Small intestine (tissue), 7 donors: ENCODE data around the gene ABLIM3. TPM values are rescaled to one million over a fixed set of nuclear protein-coding genes. Genes with fewer than 3 reads are reported as not detected.
A peak's percentile ranks its signal among the peaks of the same experiment; 100 is the strongest.

Experiments used
- DNase-seq, 2 donors: peaks; one replicate each; pipeline versions ENCODE4 v3.0.0 to v3.0.0-alpha.2; 2013
- FAIRE-seq: peaks from 2 replicates; lab custom pipeline; 2012; peaks lifted over from hg19 to GRCh38; lab: Jason Lieb, UNC
- H3K27ac ChIP-seq, 3 donors: one replicate each; pipeline ENCODE4 v1.5.1; 2013; ENCODE audit warnings: low read length in 2 of 3, mild to moderate bottlenecking in 2 of 3, control low read depth in 1 of 3, inconsistent platforms in 1 of 3, low read depth in 1 of 3, moderate library complexity in 1 of 3
- H3K27me3 ChIP-seq, 3 donors: one replicate each; pipeline ENCODE4 v1.6.1; 2013; ENCODE audit warnings: low read length in 3 of 3, inconsistent platforms in 1 of 3; ENCODE audit not compliant: control insufficient read depth in 3 of 3, insufficient read depth in 3 of 3
- H3K36me3 ChIP-seq, 3 donors: one replicate each; pipeline ENCODE4 v1.6.1; 2013; ENCODE audit warnings: low read length in 3 of 3, inconsistent platforms in 1 of 3, low read depth in 1 of 3, mild to moderate bottlenecking in 1 of 3, moderate library complexity in 1 of 3; ENCODE audit not compliant: control insufficient read depth in 3 of 3, insufficient read depth in 2 of 3
- H3K4me1 ChIP-seq, 3 donors: one replicate each; pipeline ENCODE4 v1.6.1; 2013; ENCODE audit warnings: low read length in 2 of 3, inconsistent platforms in 1 of 3, low read depth in 1 of 3, mild to moderate bottlenecking in 1 of 3, moderate library complexity in 1 of 3; ENCODE audit not compliant: control insufficient read depth in 3 of 3, insufficient read depth in 2 of 3
- H3K4me3 ChIP-seq, 3 donors: one replicate each; pipeline ENCODE4 v1.5.1; 2013; ENCODE audit warnings: low read length in 3 of 3, control low read depth in 1 of 3, inconsistent platforms in 1 of 3, low read depth in 1 of 3, mild to moderate bottlenecking in 1 of 3, moderate library complexity in 1 of 3
- H3K9me3 ChIP-seq, 2 donors: one replicate each; pipeline ENCODE4 v1.6.1; 2013; ENCODE audit warnings: low read depth in 1 of 2, low read length in 1 of 2; ENCODE audit not compliant: control insufficient read depth in 2 of 2, insufficient read depth in 1 of 2
- WGBS, 3 donors: extraction: QIAGEN DNeasy Blood & Tissue Kit; methylation state at CpG; one replicate each; pipeline ENCODE4 v1.1.7; 2013; 5-methylcytosine and 5-hydroxymethylcytosine counted together
- polyA plus RNA-seq, 4 donors: library from polyadenylated mRNA; stranded (reverse) in 3 of 4; unstranded in 1 of 4; fragments of 200-250 nt in 3 of 4; fragments of 120-200 nt in 1 of 4; gene quantifications; one replicate each; pipeline versions ENCODE4 v1.2.1 to v1.2.3, GENCODE V29; 2013
- donor health status: healthy with polysubstance abuse.
- donor health status: control.
- donor health status: control.
- donor health status: Bipolar disorder and iron deficiency.
- donor health status: healthy.

Gene ABLIM3
- polyA plus RNA-seq, 4 donors = 0.89 to 10.0 (median 5.3) TPM

DNA sequence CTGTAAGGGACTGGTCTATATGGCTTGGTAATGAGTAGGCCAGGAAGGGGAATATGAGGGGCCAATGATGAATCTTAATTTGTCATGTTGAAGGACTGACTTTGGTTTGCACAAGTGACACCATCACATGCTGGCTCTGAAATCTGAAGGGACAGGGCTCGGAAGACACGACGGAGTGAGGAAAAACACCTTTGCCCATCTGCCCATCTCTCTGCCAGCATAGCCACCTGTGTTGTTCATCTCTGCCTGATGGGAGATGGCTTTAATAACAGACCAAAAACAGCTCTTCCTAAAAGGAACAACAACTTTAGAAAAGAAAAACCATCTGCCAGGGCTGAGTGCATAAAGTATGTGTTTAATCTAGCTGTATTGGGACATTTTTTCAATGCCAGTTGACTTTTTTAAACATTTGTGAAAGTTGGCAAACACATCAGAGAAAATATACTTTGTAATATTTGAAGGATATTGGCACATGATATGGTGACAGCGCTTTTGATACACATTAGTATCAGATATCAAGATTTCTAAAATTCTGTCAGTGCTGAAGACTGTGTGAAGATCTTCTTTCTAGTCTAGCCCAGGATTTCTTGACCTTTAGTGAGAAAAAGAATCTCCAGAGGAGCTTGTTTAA is 27.1 kb downstream of the ABLIM3 start:
- FAIRE-seq (no peak), DNase-seq (no peak)
- H3K27me3 ChIP-seq = no peaks in the 10 kb centered on the region
- no peak overlapping the region for H3K27ac ChIP-seq
- 95 to 99% (median 98%) methylated on average over 4 of the region's 4 CpGs for WGBS, 3 donors
- H3K9me3 ChIP-seq = no peaks in the 10 kb centered on the region
- H3K36me3 ChIP-seq = no peaks in the 10 kb centered on the region
- H3K4me3 ChIP-seq = no peak overlapping the region
- H3K4me1 ChIP-seq = no peaks in the 10 kb centered on the region

DNA sequence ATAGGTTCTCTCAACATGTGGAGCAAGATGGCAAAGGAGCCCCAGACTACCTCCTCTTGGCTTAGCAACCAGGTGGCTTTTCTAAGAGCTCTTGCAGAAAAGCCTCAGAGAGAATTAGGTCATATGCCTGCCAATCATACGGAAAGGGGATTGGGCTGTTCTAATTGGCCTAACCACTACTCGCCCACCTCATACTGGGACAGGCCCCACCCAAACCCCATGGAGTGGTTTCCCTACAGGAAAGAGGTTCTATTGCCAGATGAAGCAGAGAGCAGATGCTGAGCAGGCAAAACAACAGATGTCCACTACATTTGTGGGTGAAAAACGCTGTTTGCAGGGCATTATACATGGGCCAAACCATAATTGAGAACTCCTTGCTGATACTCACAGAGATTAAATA is 29.0 kb downstream of the ABLIM3 start:
- FAIRE-seq = no peak
- H3K27me3 ChIP-seq = no peaks in the 10 kb centered on the region
- no peak overlapping the region for H3K27ac ChIP-seq
- 65 to 68% (median 67%) methylated on average over 3 of the region's 3 CpGs for whole genome bisulfite sequencing, 3 donors
- peaks cover 0 to 3% (median 0%) of the 10 kb centered on the region in 3 donors for H3K4me1 ChIP-seq
- no peak overlapping the region for H3K4me3 ChIP-seq
- no peaks in the 10 kb centered on the region for H3K9me3 ChIP-seq
- DNase-seq = no peak
- no peaks in the 10 kb centered on the region for H3K36me3 ChIP-seq

DNA sequence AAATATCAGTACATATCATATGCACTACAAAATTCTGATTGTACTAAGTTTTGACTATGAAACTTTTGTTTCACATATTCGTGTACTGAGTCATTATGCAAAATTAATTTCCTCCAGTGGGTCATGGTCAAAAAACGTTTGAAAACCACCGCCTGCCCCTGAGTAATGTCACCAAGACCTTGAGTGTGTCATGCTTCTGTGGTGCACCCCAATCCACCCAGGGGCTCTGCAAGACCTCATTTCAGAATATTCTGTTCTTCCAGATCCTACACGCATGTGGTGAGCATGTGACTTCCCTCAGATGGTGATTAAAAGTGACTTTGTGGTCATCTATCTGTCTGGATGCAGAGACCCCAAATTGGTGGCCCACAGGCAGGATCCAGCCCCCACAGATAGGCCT is 31.0 kb downstream of the ABLIM3 start:
- Histone ChIP-seq H3K36me3 (no peaks in the 10 kb centered on the region), H3K4me3 (no peak overlapping the region), H3K27ac (no peak overlapping the region), H3K9me3 (no peaks in the 10 kb centered on the region), H3K4me1 (peaks cover 0 to 3% (median 0%) of the 10 kb centered on the region in 3 donors), H3K27me3 (no peaks in the 10 kb centered on the region)
- DNase-seq = no peak
- WGBS, 3 donors = 63 to 73% (median 65%) methylated on average over 4 of the region's 4 CpGs
- FAIRE-seq = no peak

DNA sequence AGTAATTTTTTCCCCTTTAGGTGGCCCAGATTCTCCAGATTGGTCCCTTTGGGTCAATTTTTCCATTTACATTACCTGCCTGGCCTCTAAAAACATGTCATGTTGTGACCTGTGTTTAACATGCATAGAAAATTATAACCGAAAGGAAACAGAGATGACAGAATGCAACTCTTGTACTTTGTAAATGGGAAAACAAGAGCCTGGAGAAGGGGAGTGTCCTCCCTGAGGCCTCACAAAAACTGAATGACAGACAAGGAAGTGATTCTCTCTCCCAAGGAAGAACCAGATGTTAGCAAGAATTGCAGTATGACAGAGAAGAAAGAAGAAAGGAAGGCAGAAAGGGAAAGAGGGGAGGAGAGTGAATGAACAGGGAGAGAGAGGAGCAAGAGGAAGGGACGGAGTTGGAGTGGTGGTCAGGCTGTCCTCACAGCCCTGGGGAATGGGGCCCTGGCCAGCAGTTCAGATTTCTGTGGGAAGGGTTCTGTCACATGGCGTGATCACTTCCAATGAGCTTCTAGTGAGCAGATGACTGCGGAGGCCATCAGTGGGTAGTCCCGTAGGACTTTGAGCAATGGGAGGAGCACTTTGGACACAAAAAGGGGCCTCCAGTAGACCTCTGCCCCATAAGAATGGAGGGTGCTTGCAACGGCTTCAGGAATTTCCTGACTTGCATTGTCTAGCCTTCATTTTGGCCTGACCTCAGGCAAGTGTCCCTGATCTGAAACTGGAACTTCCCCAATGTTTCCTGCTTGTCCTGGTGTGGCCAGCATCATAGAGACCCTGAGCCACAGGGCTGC is 31.6 kb downstream of the ABLIM3 start:
- 80 to 84% (median 82%) methylated on average over 6 of the region's 6 CpGs for WGBS, 3 donors
- Histone ChIP-seq H3K4me1 (peaks cover 0 to 3% (median 0%) of the 10 kb centered on the region in 3 donors), H3K9me3 (no peaks in the 10 kb centered on the region), H3K4me3 (no peak overlapping the region), H3K36me3 (no peaks in the 10 kb centered on the region), H3K27me3 (no peaks in the 10 kb centered on the region), H3K27ac (peak overlapping the region in 1 of 3 donors; percentile 7)
- FAIRE-seq = no peak
- DNase-seq = no peak

DNA sequence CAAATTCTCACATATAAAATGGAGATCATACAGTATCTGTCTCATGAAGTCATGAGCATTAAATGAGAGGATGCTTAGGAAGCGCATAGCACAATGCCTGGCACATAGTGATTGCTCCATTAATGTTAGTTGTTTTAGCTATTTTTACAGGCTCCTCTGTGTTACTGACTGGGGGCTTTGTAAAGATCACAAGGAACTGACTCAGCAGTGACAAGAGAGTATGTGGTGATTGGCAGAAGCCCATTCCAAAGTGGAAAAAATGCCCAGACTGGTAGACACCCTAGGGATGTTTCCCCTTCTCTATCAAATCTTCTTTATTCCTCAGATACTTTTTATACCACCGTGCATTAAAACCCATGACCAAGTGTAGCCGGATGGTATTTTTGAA is 33.5 kb downstream of the ABLIM3 start:
- H3K9me3 ChIP-seq = no peaks in the 10 kb centered on the region
- DNase-seq (no peak), FAIRE-seq (no peak)
- no peaks in the 10 kb centered on the region for H3K36me3 ChIP-seq
- H3K27me3 ChIP-seq = no peaks in the 10 kb centered on the region
- H3K4me3 ChIP-seq = no peak overlapping the region
- H3K27ac ChIP-seq = no peak overlapping the region
- WGBS, 3 donors = 86 to 94% (median 89%) methylated on average over 3 of the region's 3 CpGs
- H3K4me1 ChIP-seq = peaks cover 0 to 3% (median 0%) of the 10 kb centered on the region in 3 donors

DNA sequence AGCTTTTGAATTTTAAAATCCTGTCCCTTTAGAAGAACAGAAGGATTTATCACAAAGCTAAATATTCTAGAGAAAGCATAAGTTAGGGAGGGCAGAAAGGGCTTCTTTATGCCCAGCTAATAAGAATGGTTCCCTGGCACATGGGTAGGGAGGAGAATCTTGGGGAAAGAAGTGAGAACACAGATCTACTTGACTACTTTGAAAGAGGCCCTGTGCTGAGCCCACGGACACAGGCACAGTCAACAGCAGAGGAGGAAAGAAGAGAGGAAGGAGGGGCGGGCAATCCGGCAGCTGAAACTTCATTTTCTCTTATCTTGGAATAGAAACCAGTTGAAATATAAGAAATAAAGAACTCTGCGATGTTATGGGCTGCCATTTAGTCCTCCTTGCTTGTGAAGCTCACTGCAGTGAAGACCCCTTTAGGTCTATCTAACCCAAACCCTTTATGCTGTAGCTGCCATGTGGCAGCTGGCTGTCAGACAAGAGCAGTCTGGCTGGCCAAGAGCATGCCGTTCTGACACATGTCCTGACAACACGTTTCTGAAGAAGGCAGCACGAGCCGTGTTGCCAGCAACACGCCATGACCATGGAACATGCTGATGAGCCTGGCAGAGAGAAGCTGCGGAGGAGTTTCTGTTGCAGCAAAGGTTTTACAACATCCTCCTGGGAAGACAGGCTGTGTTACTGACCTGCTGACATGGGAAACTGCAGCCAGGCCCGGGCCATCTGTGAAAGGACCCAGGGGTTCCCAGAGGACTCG is 34.2 kb downstream of the ABLIM3 start:
- WGBS, 3 donors = 64 to 71% (median 70%) methylated on average over 12 of the region's 12 CpGs
- FAIRE-seq (no peak), DNase-seq (no peak)
- Histone ChIP-seq H3K9me3 (no peaks in the 10 kb centered on the region), H3K4me1 (peaks cover 0 to 3% (median 0%) of the 10 kb centered on the region in 3 donors), H3K36me3 (no peaks in the 10 kb centered on the region), H3K27me3 (no peaks in the 10 kb centered on the region), H3K4me3 (no peak overlapping the region), H3K27ac (peak overlapping the region in 1 of 3 donors; percentile 22)

DNA sequence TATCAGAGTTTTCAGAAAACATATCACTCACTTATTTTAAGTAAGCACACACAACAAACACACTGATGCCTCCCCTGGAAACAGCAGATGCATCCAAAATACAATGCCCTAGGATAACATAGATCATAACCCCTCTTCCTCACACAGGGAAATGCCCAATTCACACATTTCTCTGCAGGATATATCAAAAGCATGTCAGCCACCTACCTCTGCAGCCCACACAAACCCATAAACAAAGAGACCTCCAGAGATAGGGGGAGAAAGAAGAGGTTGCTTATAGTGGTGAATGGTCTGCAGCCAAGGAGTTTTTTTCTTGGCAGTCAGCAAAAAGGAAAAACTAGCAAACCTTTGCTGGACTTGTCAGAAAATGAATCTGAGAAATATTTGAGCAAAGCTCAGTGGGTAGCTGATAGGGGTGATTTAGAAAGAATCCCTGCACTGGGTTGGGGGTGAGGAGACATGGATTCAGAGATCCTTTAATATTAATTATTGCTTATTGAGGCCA is 36.1 kb downstream of the ABLIM3 start:
- no peak overlapping the region for H3K27ac ChIP-seq
- H3K4me3 ChIP-seq = no peak overlapping the region
- H3K27me3 ChIP-seq = no peaks in the 10 kb centered on the region
- peaks cover 0 to 3% (median 0%) of the 10 kb centered on the region in 3 donors for H3K4me1 ChIP-seq
- H3K9me3 ChIP-seq = no peaks in the 10 kb centered on the region
- DNase-seq = no peak
- FAIRE-seq = no peak
- H3K36me3 ChIP-seq = no peaks in the 10 kb centered on the region

DNA sequence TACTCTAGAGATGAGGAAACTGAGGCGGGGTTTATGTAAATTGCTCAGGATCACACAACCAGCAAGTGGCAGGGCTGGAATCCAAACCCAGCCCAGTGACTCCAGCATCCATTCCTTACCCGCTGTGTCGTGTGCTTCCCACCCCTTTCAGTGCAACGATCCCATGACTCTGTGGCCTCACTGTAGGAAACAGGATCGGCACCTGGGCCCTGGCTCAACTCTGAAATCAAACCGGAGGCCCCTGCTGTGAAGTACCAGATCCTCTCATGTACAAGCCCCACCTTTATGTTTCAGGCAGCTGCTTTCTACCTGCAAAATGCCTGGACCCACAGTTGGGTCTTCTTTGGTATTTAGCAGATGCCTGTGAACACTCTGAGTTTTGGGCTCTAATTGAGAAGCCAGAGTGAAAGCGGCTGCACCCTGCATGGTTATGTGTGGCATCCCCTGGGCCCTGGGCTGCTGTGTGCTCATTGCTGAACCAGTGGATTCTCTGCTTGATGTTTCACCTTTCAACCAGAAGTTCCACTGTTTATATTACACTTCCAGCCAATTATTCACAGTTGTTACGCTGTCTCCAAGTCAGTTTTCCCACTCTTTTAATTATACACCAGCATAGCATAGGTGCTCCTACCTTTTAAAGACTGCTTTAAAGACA is 36.7 kb downstream of the ABLIM3 start:
- FAIRE-seq = no peak
- DNase-seq = no peak
- no peaks in the 10 kb centered on the region for H3K27me3 ChIP-seq
- no peak overlapping the region for H3K4me3 ChIP-seq
- 72 to 74% (median 74%) methylated on average over 8 of the region's 8 CpGs for WGBS, 3 donors
- H3K36me3 ChIP-seq = no peaks in the 10 kb centered on the region
- H3K9me3 ChIP-seq = no peaks in the 10 kb centered on the region
- H3K27ac ChIP-seq = no peak overlapping the region
- H3K4me1 ChIP-seq = peaks cover 0 to 3% (median 0%) of the 10 kb centered on the region in 3 donors
